ENCODE data around the gene SP3. TPM values are rescaled to one million over a fixed set of nuclear protein-coding genes. Genes with fewer than 3 reads are reported as not detected.

SP3 gene
- total and polyA plus RNA-seq, 4 donors: 14.5 to 183 (median 55.2) TPM

DNA sequence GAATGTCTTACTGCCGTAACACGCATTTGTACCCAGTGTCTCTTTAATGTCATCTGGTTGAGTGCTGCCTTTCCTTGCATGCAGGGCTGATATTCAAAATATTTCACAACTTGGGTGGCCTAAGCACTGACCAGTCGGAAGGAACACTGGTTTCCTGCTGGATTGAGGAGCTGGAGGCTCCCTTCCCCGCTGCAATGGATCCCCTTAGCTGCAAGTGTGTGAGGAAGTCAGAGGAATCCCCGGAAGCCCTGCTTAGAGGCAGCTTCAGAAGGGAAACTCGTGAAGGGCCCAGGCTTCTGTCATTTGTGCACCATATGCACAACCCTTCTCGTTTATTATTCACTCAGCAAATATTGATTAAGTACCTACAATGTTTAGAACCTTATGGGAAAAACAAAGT, 33.2 kb upstream of the SP3 start:
- H3K27ac ChIP-seq (ENCODE audit: low read depth in 1 of 2, low read length in 1 of 2): peak overlapping the region in 1 of 2 donors; percentile 37
- H3K9ac ChIP-seq (ENCODE audit: insufficient read depth in 1 of 2, low read length in 2 of 2): no peak overlapping the region
- no peaks in the 10 kb centered on the region for H3K27me3 ChIP-seq (ENCODE audit: control insufficient read depth in 3 of 3, insufficient read depth in 3 of 3, low read length in 2 of 3)
- 17 to 47% methylated on average over 7 of the region's 7 CpGs for WGBS, 2 donors
- H3K4me3 ChIP-seq: no peak overlapping the region
- H3K36me3 ChIP-seq (ENCODE audit: control insufficient read depth in 4 of 4, insufficient read depth in 4 of 4, low read length in 4 of 4): no peaks in the 10 kb centered on the region
- peak in 2 of 3 donors; percentile 54 to 60 for DNase-seq
- no peak for ATAC-seq (ENCODE audit: insufficient read depth, low FRiP score)
- H3K4me1 ChIP-seq (ENCODE audit: control insufficient read depth in 5 of 5, insufficient read depth in 5 of 5, low read length in 5 of 5): peaks cover 2 to 43% (median 9%) of the 10 kb centered on the region in 5 donors
- no peak for TF ChIP-seq CTCF (IDR thresholded peaks at IDR 0.05; ENCODE audit: control extremely low read depth, extremely low read depth)
- no peaks in the 10 kb centered on the region for H3K9me3 ChIP-seq (ENCODE audit: control insufficient read depth in 4 of 4, insufficient read depth in 3 of 4, low read length in 3 of 4)

DNA sequence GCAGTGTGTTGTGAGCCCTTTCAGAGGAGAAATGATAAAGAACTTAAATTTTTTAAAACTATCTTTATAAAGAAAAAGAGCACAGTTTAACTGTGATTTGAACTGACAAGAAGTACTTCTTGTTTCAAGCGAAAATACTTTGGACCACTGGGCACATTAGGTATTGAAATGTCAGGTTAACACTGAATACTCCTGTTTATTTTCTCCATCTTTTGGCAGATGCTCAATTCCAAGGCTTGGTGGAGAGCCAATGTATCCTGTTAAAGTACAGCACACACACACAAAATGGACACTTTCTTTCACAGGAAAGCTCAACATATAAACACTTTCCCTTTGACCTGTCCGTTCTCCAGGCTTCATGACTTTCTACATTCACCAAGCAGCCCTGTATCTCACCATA, 32.6 kb upstream of the SP3 start:
- Histone ChIP-seq H3K27ac (ENCODE audit: low read depth in 1 of 2, low read length in 1 of 2) (peak overlapping the region in 1 of 2 donors; percentile 52), H3K9ac (ENCODE audit: insufficient read depth in 1 of 2, low read length in 2 of 2) (peak overlapping the region in 1 of 2 donors; percentile 15), H3K9me3 (ENCODE audit: control insufficient read depth in 4 of 4, insufficient read depth in 3 of 4, low read length in 3 of 4) (no peaks in the 10 kb centered on the region), H3K4me3 (no peak overlapping the region), H3K4me1 (ENCODE audit: control insufficient read depth in 5 of 5, insufficient read depth in 5 of 5, low read length in 5 of 5) (peaks cover 2 to 50% (median 9%) of the 10 kb centered on the region in 5 donors), H3K36me3 (ENCODE audit: control insufficient read depth in 4 of 4, insufficient read depth in 4 of 4, low read length in 4 of 4) (no peaks in the 10 kb centered on the region), H3K27me3 (ENCODE audit: control insufficient read depth in 3 of 3, insufficient read depth in 3 of 3, low read length in 2 of 3) (no peaks in the 10 kb centered on the region)
- DNase-seq (peak in 2 of 3 donors; percentile 76 to 81), ATAC-seq (ENCODE audit: insufficient read depth, low FRiP score) (no peak)
- TF ChIP-seq CTCF (IDR thresholded peaks at IDR 0.05; ENCODE audit: control extremely low read depth, extremely low read depth): no peak
- WGBS, 2 donors: 35 to 40% methylated on average over 2 of the region's 2 CpGs

DNA sequence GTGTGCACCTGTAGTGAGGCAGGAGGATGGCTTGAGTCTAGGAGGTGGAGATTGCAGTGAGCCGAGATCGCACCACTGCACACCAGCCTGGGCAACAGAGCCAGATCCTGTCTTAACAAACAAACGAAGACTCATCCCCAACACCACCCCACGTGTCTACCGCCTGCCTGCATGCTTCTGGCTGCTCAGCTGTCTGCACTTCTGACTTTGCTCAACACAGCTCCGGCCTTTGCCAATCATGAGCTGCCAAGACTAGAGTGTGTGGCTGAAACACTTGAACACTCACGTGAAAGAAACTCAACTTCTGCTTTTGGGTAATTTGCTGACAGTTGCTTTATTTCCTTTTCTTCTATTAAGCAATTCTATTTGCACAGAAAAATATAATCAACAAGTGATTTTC, 32.1 kb upstream of the SP3 start:
- no peak for TF ChIP-seq CTCF (IDR thresholded peaks at IDR 0.05; ENCODE audit: control extremely low read depth, extremely low read depth)
- H3K9me3 ChIP-seq (ENCODE audit: control insufficient read depth in 4 of 4, insufficient read depth in 3 of 4, low read length in 3 of 4): no peaks in the 10 kb centered on the region
- H3K4me1 ChIP-seq (ENCODE audit: control insufficient read depth in 5 of 5, insufficient read depth in 5 of 5, low read length in 5 of 5): peaks cover 2 to 55% (median 9%) of the 10 kb centered on the region in 5 donors
- 13 to 22% methylated on average over 7 of the region's 7 CpGs for WGBS, 2 donors
- ATAC-seq (ENCODE audit: insufficient read depth, low FRiP score): peak; percentile 94
- no peak overlapping the region for H3K4me3 ChIP-seq
- H3K9ac ChIP-seq (ENCODE audit: insufficient read depth in 1 of 2, low read length in 2 of 2): peak overlapping the region in 1 of 2 donors; percentile 15
- peak overlapping the region in 1 of 2 donors; percentile 4 for H3K27ac ChIP-seq (ENCODE audit: low read depth in 1 of 2, low read length in 1 of 2)
- DNase-seq: peak; percentile 70 to 93 (median 77)
- no peaks in the 10 kb centered on the region for H3K36me3 ChIP-seq (ENCODE audit: control insufficient read depth in 4 of 4, insufficient read depth in 4 of 4, low read length in 4 of 4)
- no peaks in the 10 kb centered on the region for H3K27me3 ChIP-seq (ENCODE audit: control insufficient read depth in 3 of 3, insufficient read depth in 3 of 3, low read length in 2 of 3)

DNA sequence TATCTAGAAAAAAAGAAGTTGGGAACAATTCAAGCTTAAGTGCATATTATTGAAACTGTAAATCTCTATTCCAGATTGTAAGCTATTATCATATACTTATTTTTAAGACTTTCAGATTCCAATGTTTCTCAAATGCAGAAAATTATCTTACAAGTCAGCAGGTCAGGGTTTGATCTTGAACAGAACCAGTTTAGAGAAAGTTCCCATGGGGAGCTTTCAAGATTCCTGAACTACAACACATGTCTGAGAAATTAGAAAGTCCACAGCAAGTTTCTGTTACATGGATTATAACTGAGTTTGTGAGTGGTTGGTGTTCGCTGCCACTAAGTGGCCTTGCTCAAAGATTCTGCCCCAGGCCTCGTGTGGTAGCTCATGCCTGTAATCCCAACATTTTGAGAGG, 31.6 kb upstream of the SP3 start:
- Histone ChIP-seq H3K27me3 (ENCODE audit: control insufficient read depth in 3 of 3, insufficient read depth in 3 of 3, low read length in 2 of 3) (no peaks in the 10 kb centered on the region), H3K4me1 (ENCODE audit: control insufficient read depth in 5 of 5, insufficient read depth in 5 of 5, low read length in 5 of 5) (peaks cover 2 to 60% (median 14%) of the 10 kb centered on the region in 5 donors), H3K4me3 (no peak overlapping the region), H3K36me3 (ENCODE audit: control insufficient read depth in 4 of 4, insufficient read depth in 4 of 4, low read length in 4 of 4) (no peaks in the 10 kb centered on the region), H3K27ac (ENCODE audit: low read depth in 1 of 2, low read length in 1 of 2) (peak overlapping the region in 1 of 2 donors; percentile 4), H3K9ac (ENCODE audit: insufficient read depth in 1 of 2, low read length in 2 of 2) (no peak overlapping the region), H3K9me3 (ENCODE audit: control insufficient read depth in 4 of 4, insufficient read depth in 3 of 4, low read length in 3 of 4) (no peaks in the 10 kb centered on the region)
- no peak for TF ChIP-seq CTCF (IDR thresholded peaks at IDR 0.05; ENCODE audit: control extremely low read depth, extremely low read depth)
- DNase-seq (no peak), ATAC-seq (ENCODE audit: insufficient read depth, low FRiP score) (no peak)
- 34 to 87% methylated on average over 2 of the region's 2 CpGs for WGBS, 2 donors
